Activated T-helper 1 cell treated with anti-CD3 and anti-CD28 coated beads, Interleukin-2, amount 50 U/mL, for 16 hours (primary cell): ENCODE measurements around the gene EDA.

ENCODE experiments used
- DNase-seq, 2 donors: peaks; one replicate each; pipeline ENCODE4 v3.0.0-alpha.2; 2020; ENCODE audit warnings: low read depth in 1 of 2, low spot score in 1 of 2

EDA gene

GRCh38 chrX:70054391-70054790 is 438.5 kb downstream of the EDA start:
- no peak for DNase-seq

DNA sequence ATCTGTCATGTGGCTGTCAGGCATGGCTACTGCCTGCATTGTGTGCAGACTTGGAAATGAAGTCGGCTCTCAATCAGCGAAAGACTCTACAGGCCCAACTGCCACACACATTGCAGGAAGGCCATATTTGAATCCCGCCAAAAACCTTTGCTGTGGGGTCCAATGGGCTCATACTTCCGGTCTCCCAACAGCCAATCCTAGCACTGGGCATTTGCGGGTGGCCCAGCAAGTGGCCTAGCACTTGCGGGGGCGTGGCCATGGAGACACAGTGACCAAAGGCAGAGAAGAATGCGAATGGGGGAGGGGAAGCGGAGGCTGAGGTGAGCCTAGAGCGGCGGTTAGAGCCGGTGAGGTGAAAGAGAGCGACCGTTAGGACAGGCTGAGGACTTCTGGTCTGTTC is 446.2 kb downstream of the EDA start, which contains the start of gene OTUD6A:
TSS of gene OTUD6A (plus strand) at position 382 of the 400 bp plus-strand sequence. CDS start 68 bp downstream, outside the sequence.
- DNase-seq = no peak

- no peak for DNase-seq
Observed at GRCh38 chrX:70062961-70063550, 447.1 kb downstream of the EDA start.

GRCh38 chrX:70066646-70067045 is 450.7 kb downstream of the EDA start:
- DNase-seq = no peak

DNA sequence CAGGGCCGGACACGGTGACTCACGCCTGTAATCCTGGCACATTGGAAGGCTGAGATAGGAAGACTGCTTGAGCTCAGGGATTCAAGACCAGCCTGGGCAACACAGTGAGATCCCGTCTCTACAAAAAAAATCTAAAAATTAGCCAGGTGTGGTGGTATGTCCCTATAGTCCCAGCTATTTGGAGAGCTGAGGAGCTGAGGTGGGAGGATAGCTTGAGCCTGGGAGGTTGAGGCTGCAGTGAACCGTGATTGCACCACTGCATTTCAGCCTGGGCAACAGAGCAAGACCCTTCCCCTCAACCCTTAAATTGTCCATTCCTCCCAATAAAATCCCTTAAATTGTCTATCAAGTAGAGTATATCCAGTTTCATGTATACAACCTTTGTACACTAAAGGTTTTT is 463.4 kb downstream of the EDA start:
- no peak for DNase-seq

GRCh38 chrX:70079870-70080269 is 464.0 kb downstream of the EDA start:
- no peak for DNase-seq

GRCh38 chrX:70082723-70083122 is 466.8 kb downstream of the EDA start:
- DNase-seq = no peak

DNA sequence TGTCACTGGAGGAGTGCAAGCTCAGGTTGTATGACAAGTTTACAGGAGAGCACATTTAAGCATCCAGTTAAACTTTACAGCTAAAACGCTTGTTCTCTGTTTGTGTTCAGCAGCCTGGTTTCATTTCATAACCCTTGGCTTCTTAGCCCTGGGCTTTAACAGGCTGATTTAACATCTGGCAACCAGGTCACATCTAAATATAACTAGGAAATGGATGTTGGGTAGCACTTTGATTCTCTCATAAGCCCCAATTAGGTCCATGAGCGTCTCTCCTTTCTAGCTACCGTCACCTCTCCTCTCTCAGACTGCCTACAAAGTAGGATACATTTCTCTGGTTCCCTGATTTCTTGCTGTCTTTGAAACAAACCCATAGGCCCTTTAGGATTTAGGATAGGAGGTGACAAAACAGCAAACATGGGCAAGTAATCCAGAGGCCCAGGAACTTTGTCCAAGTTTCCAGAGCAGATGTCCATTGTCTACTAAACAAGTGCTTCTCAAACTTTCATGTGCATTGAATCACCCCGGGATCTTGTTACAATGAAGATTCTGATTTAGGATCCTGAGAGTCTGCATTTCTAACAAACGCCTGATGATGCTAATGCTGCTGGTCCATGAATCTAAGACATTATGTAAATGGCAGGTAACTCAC is 468.8 kb downstream of the EDA start:
- DNase-seq = no peak

DNA sequence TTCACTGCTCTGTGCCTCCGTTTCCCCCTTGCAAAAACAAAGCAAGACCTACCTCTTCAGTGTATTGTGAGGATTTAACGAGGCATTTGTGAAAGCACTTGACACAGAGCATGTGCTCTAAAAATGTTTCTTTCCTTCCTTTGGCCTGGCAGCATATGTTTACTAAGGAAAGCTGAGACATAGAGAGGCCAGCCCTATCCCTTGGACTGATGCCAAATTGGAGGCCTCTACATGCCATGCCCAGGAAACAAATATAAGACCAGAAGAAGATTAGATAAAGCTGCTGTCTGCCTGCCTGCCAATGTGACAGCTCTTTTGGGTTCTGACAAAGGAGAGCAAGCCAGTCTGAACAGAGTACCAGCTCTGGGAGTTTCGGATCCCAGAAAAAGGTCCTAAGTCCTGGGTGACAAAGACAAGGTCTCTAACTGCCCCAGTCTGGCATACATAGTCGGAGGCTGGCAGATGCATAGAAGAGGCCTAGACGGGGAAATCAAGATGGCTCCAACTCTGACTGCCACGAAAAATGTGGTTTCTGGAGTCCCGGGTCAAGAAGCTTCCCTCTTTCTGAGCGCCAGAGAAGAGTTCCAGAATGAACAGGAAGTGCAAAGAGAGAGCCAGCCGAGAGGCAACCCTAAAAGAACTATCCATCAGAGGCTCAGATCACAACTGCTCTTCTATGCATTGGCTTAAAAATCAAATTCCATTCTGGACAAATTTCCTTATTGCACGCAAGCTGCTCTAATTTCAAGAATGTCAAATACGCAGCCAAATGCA is 472.1 kb downstream of the EDA start:
- no peak for DNase-seq

- no peak for DNase-seq
Observed at GRCh38 chrX:70088751-70089150, 472.8 kb downstream of the EDA start.
